Measurements from ENCODE around the gene SLC30A1. TPM values are rescaled to one million over a fixed set of nuclear protein-coding genes. Genes with fewer than 3 reads are reported as not detected.
A peak's percentile ranks its signal among the peaks of the same experiment; 100 is the strongest.
"Not testable (repeated sequence)": the region's sequence is repeated elsewhere in the genome, so short reads cannot be mapped to it uniquely, and the experiment has no call there.

The SLC30A1 gene, protein sequence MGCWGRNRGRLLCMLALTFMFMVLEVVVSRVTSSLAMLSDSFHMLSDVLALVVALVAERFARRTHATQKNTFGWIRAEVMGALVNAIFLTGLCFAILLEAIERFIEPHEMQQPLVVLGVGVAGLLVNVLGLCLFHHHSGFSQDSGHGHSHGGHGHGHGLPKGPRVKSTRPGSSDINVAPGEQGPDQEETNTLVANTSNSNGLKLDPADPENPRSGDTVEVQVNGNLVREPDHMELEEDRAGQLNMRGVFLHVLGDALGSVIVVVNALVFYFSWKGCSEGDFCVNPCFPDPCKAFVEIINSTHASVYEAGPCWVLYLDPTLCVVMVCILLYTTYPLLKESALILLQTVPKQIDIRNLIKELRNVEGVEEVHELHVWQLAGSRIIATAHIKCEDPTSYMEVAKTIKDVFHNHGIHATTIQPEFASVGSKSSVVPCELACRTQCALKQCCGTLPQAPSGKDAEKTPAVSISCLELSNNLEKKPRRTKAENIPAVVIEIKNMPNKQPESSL
- polyA plus RNA-seq (2011; rRNA removed) (11.1 and 12.8 TPM in 2 replicates), polyA minus RNA-seq (2011; rRNA and poly(A)+ RNA removed) (11.7 and 20.9 TPM in 2 replicates)

DNA sequence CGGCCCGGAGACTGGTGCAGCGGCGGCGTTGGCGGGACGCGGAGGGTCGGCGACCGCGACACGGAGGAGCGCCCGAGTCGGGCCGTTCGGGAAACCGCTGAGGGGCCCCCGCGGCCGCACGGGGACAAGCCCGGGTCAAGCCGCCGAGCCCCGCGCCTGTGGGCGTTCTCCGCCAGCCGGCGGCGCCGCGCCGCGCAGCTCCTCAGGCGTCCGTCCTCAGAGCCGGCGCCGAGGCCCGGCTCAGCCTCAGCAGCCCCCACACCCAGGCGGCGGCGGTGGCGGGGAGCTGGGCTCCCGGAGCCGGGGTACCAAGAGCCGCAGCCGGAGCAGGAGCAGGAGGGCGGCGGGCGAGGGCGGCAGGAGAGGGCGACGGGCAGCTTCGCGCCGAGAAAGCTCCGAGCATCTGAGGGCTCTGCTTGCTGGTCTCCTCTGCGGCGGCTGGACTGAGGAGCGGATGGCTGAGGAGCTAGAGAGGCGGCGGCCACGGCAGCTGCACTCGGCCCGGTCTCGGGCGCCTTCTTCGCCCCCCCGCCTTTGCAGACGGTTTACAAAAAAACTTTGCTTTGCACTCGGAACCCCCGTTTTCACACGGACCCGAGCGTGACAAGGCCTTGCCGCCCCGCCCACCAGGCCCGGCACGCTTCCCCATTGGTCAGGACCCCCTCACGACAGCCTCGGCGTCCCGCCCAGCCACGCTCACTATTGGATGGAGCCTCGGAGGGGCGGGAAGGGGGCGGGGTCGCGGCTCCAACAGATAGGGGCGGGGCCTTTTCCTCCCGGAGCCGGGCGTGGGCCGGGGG is at the start of gene SLC30A1:
SLC30A1 (minus strand) TSS at position 522 of the 800 bp plus-strand sequence. CDS start 549 bp downstream, outside the sequence.
- DNase-seq (ENCODE audit: low read depth, low spot score): peak; percentile 97
- ChIA-PET CTCF (interaction anchor here (0.7 to 1.5 kb wide), 7 partner anchors 32 to 255 kb away, joined by 3 to 10 read pairs (median 4); no protein-coding TSS in a partner anchor), POLR2A (interaction anchor here (0.5 to 1.8 kb wide), 13 partner anchors 14 to 1279 kb away, joined by 3 to 6 read pairs (median 3); partner anchors contain the start of gene FLVCR1)
- H3K27ac ChIP-seq (ENCODE audit: low read depth, low read length): peak within 1 kb of the TSS; percentile 55
- peaks cover 6% of the 10 kb centered on the region; the same call in 1 of the 2 replicates for H3K9me3 ChIP-seq (ENCODE audit: control insufficient read depth, insufficient read depth, low read length)
- TF ChIP-seq, protein P1, sequence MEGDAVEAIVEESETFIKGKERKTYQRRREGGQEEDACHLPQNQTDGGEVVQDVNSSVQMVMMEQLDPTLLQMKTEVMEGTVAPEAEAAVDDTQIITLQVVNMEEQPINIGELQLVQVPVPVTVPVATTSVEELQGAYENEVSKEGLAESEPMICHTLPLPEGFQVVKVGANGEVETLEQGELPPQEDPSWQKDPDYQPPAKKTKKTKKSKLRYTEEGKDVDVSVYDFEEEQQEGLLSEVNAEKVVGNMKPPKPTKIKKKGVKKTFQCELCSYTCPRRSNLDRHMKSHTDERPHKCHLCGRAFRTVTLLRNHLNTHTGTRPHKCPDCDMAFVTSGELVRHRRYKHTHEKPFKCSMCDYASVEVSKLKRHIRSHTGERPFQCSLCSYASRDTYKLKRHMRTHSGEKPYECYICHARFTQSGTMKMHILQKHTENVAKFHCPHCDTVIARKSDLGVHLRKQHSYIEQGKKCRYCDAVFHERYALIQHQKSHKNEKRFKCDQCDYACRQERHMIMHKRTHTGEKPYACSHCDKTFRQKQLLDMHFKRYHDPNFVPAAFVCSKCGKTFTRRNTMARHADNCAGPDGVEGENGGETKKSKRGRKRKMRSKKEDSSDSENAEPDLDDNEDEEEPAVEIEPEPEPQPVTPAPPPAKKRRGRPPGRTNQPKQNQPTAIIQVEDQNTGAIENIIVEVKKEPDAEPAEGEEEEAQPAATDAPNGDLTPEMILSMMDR (IDR thresholded peaks at IDR 0.05; ENCODE audit: low read depth, low read length): no peak
- no peaks in the 10 kb centered on the region for H3K27me3 ChIP-seq (ENCODE audit: control insufficient read depth, insufficient read depth, low read length)
- H3K4me3 ChIP-seq (ENCODE audit: low read depth, low read length): peak within 1 kb of the TSS; percentile 87

DNA sequence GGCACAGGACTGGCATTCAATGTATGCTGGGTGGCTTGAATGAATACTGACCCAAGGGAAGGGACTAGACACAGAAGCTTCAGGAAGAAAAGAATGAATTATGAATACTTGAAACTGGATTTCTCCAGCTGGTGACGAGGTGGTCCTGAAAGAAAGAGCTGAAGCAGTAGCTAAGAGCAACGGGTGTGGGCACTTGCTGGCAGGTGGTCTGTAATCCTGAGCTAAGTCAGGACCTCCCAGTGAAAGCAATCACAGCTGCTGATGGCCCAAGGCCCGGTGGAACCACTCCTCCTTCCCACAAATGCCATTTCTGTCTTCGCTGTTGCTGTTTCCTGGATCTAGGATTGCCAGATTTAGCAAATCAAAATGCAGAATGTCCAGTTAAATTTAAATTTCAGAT is 49.5 kb upstream of the SLC30A1 start:
- CTCF ChIA-PET: interaction anchor here (1.4 kb wide), 1 partner anchor 10 kb away, joined by 3 read pairs; no protein-coding TSS in a partner anchor
- DNase-seq (ENCODE audit: low read depth, low spot score): no peak
- H3K27me3 ChIP-seq (ENCODE audit: control insufficient read depth, insufficient read depth, low read length): peaks cover 3% of the 10 kb centered on the region
- POLR2A ChIA-PET: no interaction called here
- no peak overlapping the region for H3K27ac ChIP-seq (ENCODE audit: low read depth, low read length)
- TF ChIP-seq, protein P1 (IDR thresholded peaks at IDR 0.05; ENCODE audit: low read depth, low read length): no peak
- H3K4me3 ChIP-seq (ENCODE audit: low read depth, low read length): no peak overlapping the region
- no peaks in the 10 kb centered on the region for H3K9me3 ChIP-seq (ENCODE audit: control insufficient read depth, insufficient read depth, low read length)

DNA sequence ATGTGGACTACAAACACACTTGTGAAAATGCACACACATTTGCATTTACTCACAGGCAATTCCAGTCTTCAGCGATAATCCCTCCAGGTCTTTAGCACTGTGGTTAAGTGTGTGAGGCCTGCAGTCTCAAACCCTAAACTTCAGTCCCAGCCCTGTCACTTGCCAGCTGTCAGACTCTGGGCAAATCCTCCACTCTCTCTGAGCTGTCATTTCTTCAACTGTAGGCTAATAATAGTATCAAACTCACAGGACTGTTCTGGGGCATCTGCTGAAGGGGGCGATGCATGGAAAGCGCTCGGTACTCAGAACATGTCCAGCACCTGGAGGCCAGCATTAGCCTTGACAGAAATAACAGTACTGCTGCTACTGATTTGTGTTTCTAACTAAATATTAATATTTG is 48.3 kb upstream of the SLC30A1 start:
- Histone ChIP-seq H3K27ac (ENCODE audit: low read depth, low read length) (no peak overlapping the region), H3K4me3 (ENCODE audit: low read depth, low read length) (no peak overlapping the region), H3K9me3 (ENCODE audit: control insufficient read depth, insufficient read depth, low read length) (no peaks in the 10 kb centered on the region), H3K27me3 (ENCODE audit: control insufficient read depth, insufficient read depth, low read length) (peaks cover 3% of the 10 kb centered on the region)
- no peak for DNase-seq (ENCODE audit: low read depth, low spot score)
- TF ChIP-seq, protein P1 (IDR thresholded peaks at IDR 0.05; ENCODE audit: low read depth, low read length): no peak
- ChIA-PET POLR2A (no interaction called here), CTCF (no interaction called here)

DNA sequence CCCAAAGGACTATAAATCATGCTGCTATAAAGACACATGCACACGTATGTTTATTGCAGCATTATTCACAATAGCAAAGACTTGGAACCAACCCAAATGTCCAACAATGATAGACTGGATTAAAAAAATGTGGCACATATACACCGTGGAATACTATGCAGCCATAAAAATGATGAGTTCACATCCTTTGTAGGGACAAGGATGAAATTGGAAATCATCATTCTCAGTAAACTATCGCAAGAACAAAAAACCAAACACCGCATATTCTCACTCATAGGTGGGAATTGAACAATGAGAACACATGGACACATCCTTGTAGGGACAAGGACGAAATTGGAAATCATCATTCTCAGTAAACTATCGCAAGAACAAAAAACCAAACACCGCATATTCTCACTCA is 46.9 kb upstream of the SLC30A1 start:
- H3K27ac ChIP-seq (ENCODE audit: low read depth, low read length); DNase-seq (ENCODE audit: low read depth, low spot score); POLR2A ChIA-PET; H3K4me3 ChIP-seq (ENCODE audit: low read depth, low read length); H3K27me3 ChIP-seq (ENCODE audit: control insufficient read depth, insufficient read depth, low read length); H3K9me3 ChIP-seq (ENCODE audit: control insufficient read depth, insufficient read depth, low read length); CTCF ChIA-PET: not testable (repeated sequence)

DNA sequence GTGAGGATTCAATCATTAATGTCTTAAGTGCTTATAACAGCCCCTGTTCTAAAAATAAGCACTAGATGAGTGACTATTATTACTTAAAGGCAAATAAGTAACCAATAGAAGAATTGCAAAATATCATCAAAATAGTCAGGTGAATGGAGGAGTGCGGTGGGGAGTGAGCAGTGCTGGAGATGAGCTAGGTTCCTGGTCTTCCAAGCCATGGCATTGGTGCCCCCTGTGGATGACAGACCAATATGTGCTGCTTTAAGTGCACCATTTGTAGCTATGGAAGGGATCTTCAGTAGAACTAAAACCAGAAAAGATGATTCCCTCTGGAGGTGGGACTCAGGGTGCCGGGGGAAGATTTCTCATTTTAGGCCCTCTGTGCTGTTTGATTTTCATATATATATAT is 46.1 kb upstream of the SLC30A1 start:
- ChIA-PET CTCF (interaction anchor here (0.8 to 1.4 kb wide), 2 partner anchors 18 to 111 kb away, joined by 3 to 4 read pairs; no protein-coding TSS in a partner anchor), POLR2A (interaction anchor here (1.1 kb wide), 1 partner anchor 46 kb away, joined by 3 read pairs; the partner anchor contains the start of gene SLC30A1)
- DNase-seq (ENCODE audit: low read depth, low spot score): no peak
- Histone ChIP-seq H3K4me3 (ENCODE audit: low read depth, low read length) (no peak overlapping the region), H3K27me3 (ENCODE audit: control insufficient read depth, insufficient read depth, low read length) (peaks cover 3% of the 10 kb centered on the region), H3K27ac (ENCODE audit: low read depth, low read length) (no peak overlapping the region), H3K9me3 (ENCODE audit: control insufficient read depth, insufficient read depth, low read length) (no peaks in the 10 kb centered on the region)
- TF ChIP-seq, protein P1 (IDR thresholded peaks at IDR 0.05; ENCODE audit: low read depth, low read length): peak; percentile 32; the same call in 1 of the 2 replicates

All from AG04450 (cell line).